SK-N-SH (cell line): Measurements from ENCODE around the gene KLHL12. TPM values are rescaled to one million over a fixed set of nuclear protein-coding genes. Genes with fewer than 3 reads are reported as not detected.
A peak's percentile ranks its signal among the peaks of the same experiment; 100 is the strongest.

Experiments
- CTCF ChIA-PET: fragments of 300-600, 350-600 bp; formaldehyde crosslinking; extraction: SDS; loops from one replicate; lab custom pipeline; 2021; lab: Yijun Ruan, JAX
- POLR2A ChIA-PET: fragments of 350-600 bp; sonication (Branson Sonifier 250); formaldehyde crosslinking; extraction: SDS; loops from one replicate; lab custom pipeline; 2020; ENCODE audit warnings: antibody characterized with exemption, inconsistent platforms; lab: Yijun Ruan, JAX
- DNase-seq: peaks from one replicate; pipeline ENCODE4 v3.0.0; 2012
- H2AFZ ChIP-seq: fragments of 200-600 bp; sonication (generic); 2 replicates; pipeline ENCODE4 v1.8.1; 2016; ENCODE audit warnings: antibody characterized with exemption, mild to moderate bottlenecking, low read depth
- H3F3A ChIP-seq: fragments of 200-600 bp; sonication (generic); replicated peaks from 2 replicates; pipeline ENCODE3; 2016; ENCODE audit warnings: antibody characterized with exemption, mild to moderate bottlenecking; ENCODE audit not compliant: insufficient read depth
- H3K27ac ChIP-seq, 2 experiments: fragments of 200-500 bp in 1 of 2; fragments of 200-600 bp in 1 of 2; sonication (Bioruptor generic) in 1 of 2; sonication (generic), shearing (Covaris generic) in 1 of 2; 2 replicates each; pipeline versions ENCODE4 v1.5.1 to v1.6.1; 2014 to 2016; ENCODE audit warnings: low read depth in 2 of 2, inconsistent platforms in 1 of 2, low read length in 1 of 2, mild to moderate bottlenecking in 1 of 2, mixed read lengths in 1 of 2
- H3K27me3 ChIP-seq: fragments of 200-600 bp; sonication (generic), shearing (Covaris generic); 2 replicates; pipeline ENCODE4 v1.6.1; 2016; ENCODE audit warnings: mixed run types; ENCODE audit not compliant: insufficient read depth
- H3K36me3 ChIP-seq, 2 experiments: fragments of 200-500 bp in 1 of 2; fragments of 200-600 bp in 1 of 2; sonication (Bioruptor generic) in 1 of 2; sonication (generic) in 1 of 2; replicated peaks in 1 of 2; 2 replicates each; pipeline versions ENCODE3 to v1.5.1; 2014 to 2016; ENCODE audit warnings: low read length in 1 of 2, mild to moderate bottlenecking in 1 of 2; ENCODE audit not compliant: insufficient read depth in 2 of 2, control insufficient read depth in 1 of 2
- H3K4me1 ChIP-seq, 2 experiments: fragments of 200-500 bp in 1 of 2; fragments of 200-600 bp in 1 of 2; sonication (Bioruptor generic) in 1 of 2; sonication (generic), shearing (Covaris generic) in 1 of 2; 2 replicates each; pipeline versions ENCODE4 v1.5.1 to v1.6.1; 2014 to 2016; ENCODE audit warnings: low read depth in 1 of 2, low read length in 1 of 2, mixed run types in 1 of 2; ENCODE audit not compliant: insufficient read depth in 2 of 2, control insufficient read depth in 1 of 2
- H3K4me2 ChIP-seq: fragments of 200-600 bp; sonication (generic), shearing (Covaris generic); 2 replicates; pipeline ENCODE4 v1.6.1; 2017; ENCODE audit warnings: mixed run types
- H3K4me3 ChIP-seq, 2 experiments: fragments of 200-500 bp in 1 of 2; fragments of 200-600 bp in 1 of 2; sonication (Bioruptor generic) in 1 of 2; sonication (generic), shearing (Covaris generic) in 1 of 2; 2 replicates each; pipeline versions ENCODE4 v1.5.1 to v1.8.1; 2014 to 2016; ENCODE audit warnings: low read depth in 2 of 2, inconsistent platforms in 1 of 2, low read length in 1 of 2, mild to moderate bottlenecking in 1 of 2, mixed read lengths in 1 of 2, moderate library complexity in 1 of 2
- H3K79me2 ChIP-seq: fragments of 200-600 bp; sonication (generic); 2 replicates; pipeline ENCODE4 v1.8.1; 2017; ENCODE audit warnings: mild to moderate bottlenecking; ENCODE audit not compliant: insufficient read depth
- H3K9ac ChIP-seq: fragments of 200-600 bp; sonication (generic); 2 replicates; pipeline ENCODE4 v1.6.1; 2017; ENCODE audit warnings: mixed run types
- H3K9me2 ChIP-seq: fragments of 200-600 bp; sonication (generic); 2 replicates; pipeline ENCODE4 v1.6.1; 2017; ENCODE audit warnings: mixed run types
- H3K9me3 ChIP-seq: fragments of 200-600 bp; sonication (generic); 2 replicates; pipeline ENCODE4 v1.6.1; 2017; ENCODE audit warnings: mixed run types, mild to moderate bottlenecking, moderate library complexity
- H4K20me1 ChIP-seq: fragments of 200-600 bp; sonication (generic); 2 replicates; pipeline ENCODE4 v1.6.1; 2017; ENCODE audit warnings: mild to moderate bottlenecking, mixed run types; ENCODE audit not compliant: insufficient read depth
- EZH2phosphoT487 ChIP-seq: fragments of 200-600 bp; sonication (generic); IDR thresholded peaks from 2 replicates; pipeline ENCODE4 v1.6.1; 2017; ENCODE audit warnings: low read depth, mixed run types, mild to moderate bottlenecking, antibody characterized with exemption, moderate library complexity, borderline replicate concordance
- FOSL2 ChIP-seq: IDR thresholded peaks from 2 replicates; pipeline ENCODE4 v1.4.0; 2012; ENCODE audit warnings: low read depth, mild to moderate bottlenecking, moderate library complexity, borderline replicate concordance
- FOXJ3 ChIP-seq: sonication (generic); formaldehyde crosslinking; IDR thresholded peaks from 2 replicates; pipeline ENCODE4 v1.5.1; 2020; ENCODE audit warnings: mild to moderate bottlenecking, missing genetic modification reagents
- GABPA ChIP-seq: IDR thresholded peaks from 2 replicates; pipeline ENCODE4 v1.4.0; 2012; ENCODE audit warnings: low read depth, mild to moderate bottlenecking
- GATA2 ChIP-seq: sonication (generic); formaldehyde crosslinking; IDR thresholded peaks from 2 replicates; pipeline ENCODE4 v1.5.0; 2020; ENCODE audit warnings: mild to moderate bottlenecking, missing genetic modification reagents
- MEF2A ChIP-seq: IDR thresholded peaks from 2 replicates; pipeline ENCODE4 v1.4.0; 2012; ENCODE audit warnings: low read depth, borderline replicate concordance
- MXI1 ChIP-seq: IDR thresholded peaks from 2 replicates; pipeline ENCODE4 v1.6.1; 2012; ENCODE audit warnings: mild to moderate bottlenecking, low read depth, low read length, improper control_type of control experiment
- NFIC ChIP-seq: IDR thresholded peaks from 2 replicates; pipeline ENCODE4 v1.4.0; 2012; ENCODE audit warnings: borderline replicate concordance
- PBX3 ChIP-seq: IDR thresholded peaks from 2 replicates; pipeline ENCODE4; 2012
- POLR2AphosphoS5 ChIP-seq: IDR thresholded peaks from 2 replicates; pipeline ENCODE4 v1.6.1; 2012; ENCODE audit warnings: low read depth, low read length
- RCOR1 ChIP-seq: fragments of 150-350 bp; IDR thresholded peaks from 2 replicates; pipeline ENCODE4 v1.6.1; 2017; ENCODE audit warnings: antibody characterized with exemption, low read length
- RFX5 ChIP-seq: IDR thresholded peaks from 2 replicates; pipeline ENCODE4 v1.6.1; 2012; ENCODE audit warnings: mild to moderate bottlenecking, improper control_type of control experiment, low read length
- SIN3A ChIP-seq: IDR thresholded peaks from 2 replicates; pipeline ENCODE4 v1.6.1; 2012; ENCODE audit warnings: low read depth, mild to moderate bottlenecking, low read length, moderate library complexity, borderline replicate concordance
- SMC3 ChIP-seq: IDR thresholded peaks from 2 replicates; pipeline ENCODE4 v1.6.1; 2012; ENCODE audit warnings: low read depth, low read length, improper control_type of control experiment
- TCF12 ChIP-seq: IDR thresholded peaks from 2 replicates; pipeline ENCODE4 v1.4.0; 2012
- TEAD4 ChIP-seq: IDR thresholded peaks from 2 replicates; pipeline ENCODE4 v1.4.0; 2012; ENCODE audit warnings: mild to moderate bottlenecking, borderline replicate concordance; ENCODE audit not compliant: insufficient read depth
- USF1 ChIP-seq: IDR thresholded peaks from 2 replicates; pipeline ENCODE4 v1.4.0; 2012; ENCODE audit warnings: low read depth, borderline replicate concordance
- WGBS: methylation state at CpG from one replicate; pipeline ENCODE4 v1.1.6; 2017; ENCODE audit warnings: low lambda C conversion rate; 5-methylcytosine and 5-hydroxymethylcytosine counted together
- polyA plus RNA-seq, 3 experiments: library from polyadenylated mRNA; depleted of rRNA; stranded (reverse); fragments of >200 nt; gene quantifications; 2 replicates each; pipeline ENCODE4 v1.2.3, GENCODE V29; 2012

Gene KLHL12
- polyA plus RNA-seq, 1 of the 3 experiments (the other 2 are of a cell fraction), result 22.6 TPM

- no peak for TF ChIP-seq GABPA
- no peak for TF ChIP-seq USF1
- TF ChIP-seq SMC3, result no peak
- no peak; the same call in 1 of the 2 replicates for TF ChIP-seq MXI1
- TF ChIP-seq NFIC, result no peak
- TF ChIP-seq RCOR1, result no peak
- TF ChIP-seq TEAD4, result no peak
- no peak for TF ChIP-seq GATA2 (CRISPR knock-in tag)
- TF ChIP-seq SIN3A, result peak; percentile 56; the same call in 1 of the 2 replicates
- no peak for TF ChIP-seq MEF2A
- peak; percentile 98 for TF ChIP-seq POLR2AphosphoS5
- TF ChIP-seq PBX3, result no peak; the same call in 1 of the 2 replicates
- 0 out of 2 replicates have a peak, but pooled peaks have one; percentile 18 for TF ChIP-seq RFX5
- no peak for TF ChIP-seq TCF12
- TF ChIP-seq EZH2phosphoT487, result no peak
- no peak for TF ChIP-seq FOXJ3
- TF ChIP-seq, all 33 proteins: peak for 8
Observed at GRCh38 chr1:202888531-202889360, 38.3 kb downstream of the KLHL12 start, which contains the start of gene RABIF (continued).

- POLR2A ChIA-PET, result interaction anchor here (0.8 to 1.2 kb wide), 2 partner anchors 77 to 119 kb away, joined by 4 read pairs; partner anchors contain the start of genes PCAT6 and TMEM183A
Observed at GRCh38 chr1:202888221-202888530, 38.9 kb downstream of the KLHL12 start.

More at GRCh38 chr1:202888221-202888530, 38.9 kb downstream of the KLHL12 start:
- H3K4me2 ChIP-seq, result peak overlapping the region; percentile 81
- WGBS, result under 1% methylated on average over 10 of the region's 10 CpGs
- no peaks in the 10 kb centered on the region for H3K27me3 ChIP-seq
- peaks cover 0 to 8% of the 10 kb centered on the region in 2 experiments; a peak in 2 of 4 replicates for H3K4me1 ChIP-seq
- peak overlapping the region; percentile 80 for H2AFZ ChIP-seq
- no peaks in the 10 kb centered on the region for H3K9me2 ChIP-seq
- H3F3A ChIP-seq, result peaks cover 40% of the 10 kb centered on the region
- no peak for DNase-seq
- peaks cover 15 to 33% of the 10 kb centered on the region in 2 experiments for H3K36me3 ChIP-seq
- peaks cover 47% of the 10 kb centered on the region for H3K79me2 ChIP-seq
- H3K9me3 ChIP-seq, result no peaks in the 10 kb centered on the region
- H3K27ac ChIP-seq, result peak overlapping the region; percentile 84 to 99
- TF ChIP-seq SMC3, result no peak
- TF ChIP-seq FOSL2, result 0 out of 2 replicates have a peak, but pooled peaks have one; percentile 20
- H3K4me3 ChIP-seq, result peak overlapping the region; percentile 84 to 90
- CTCF ChIA-PET, result interaction anchor here (0.7 kb wide), 1 partner anchor 111 kb away, joined by 3 read pairs; no protein-coding TSS in a partner anchor
- H3K9ac ChIP-seq, result peak overlapping the region; percentile 68
- peaks cover under 1% of the 10 kb centered on the region; the same call in 1 of the 2 replicates for H4K20me1 ChIP-seq
